ENCODE data around the gene ZNF835.
"Not testable (repeated sequence)": the region's sequence is repeated elsewhere in the genome, so short reads cannot be mapped to it uniquely, and the experiment has no call there.

The ZNF835 gene

GRCh38 chr19:56671613-56671994 is at the start of gene ZNF835:
Gene ZNF835 (minus strand): TSS chr19:56671757. CDS start chr19:56665198, 6,559 bp downstream.
- peak; percentile 51 for DNase-seq (ENCODE audit: low read depth, low spot score)

- DNase-seq (ENCODE audit: low read depth, low spot score) = no peak
Observed at GRCh38 chr19:56720281-56720680, 48.7 kb upstream of the ZNF835 start.

GRCh38 chr19:56718231-56718630 is 46.7 kb upstream of the ZNF835 start:
- no peak for DNase-seq (ENCODE audit: low read depth, low spot score)

GRCh38 chr19:56712611-56713276 is 41.2 kb upstream of the ZNF835 start:
- DNase-seq (ENCODE audit: low read depth, low spot score) = no peak

- DNase-seq (ENCODE audit: low read depth, low spot score) = no peak
Observed at GRCh38 chr19:56710437-56710836, 38.9 kb upstream of the ZNF835 start.

- DNase-seq (ENCODE audit: low read depth, low spot score) = no peak
Observed at GRCh38 chr19:56707821-56708220, 36.3 kb upstream of the ZNF835 start.

GRCh38 chr19:56705939-56706338 is 34.4 kb upstream of the ZNF835 start:
- DNase-seq (ENCODE audit: low read depth, low spot score) = no peak

- no peak for DNase-seq (ENCODE audit: low read depth, low spot score)
Observed at GRCh38 chr19:56701895-56702294, 30.3 kb upstream of the ZNF835 start.

GRCh38 chr19:56699552-56699951 is 28.0 kb upstream of the ZNF835 start:
- no peak for DNase-seq (ENCODE audit: low read depth, low spot score)

- no peak for DNase-seq (ENCODE audit: low read depth, low spot score)
Observed at GRCh38 chr19:56692206-56692895, 20.8 kb upstream of the ZNF835 start.

- DNase-seq (ENCODE audit: low read depth, low spot score) = no peak
Observed at GRCh38 chr19:56690670-56691069, 19.1 kb upstream of the ZNF835 start.

GRCh38 chr19:56689198-56689597 is 17.6 kb upstream of the ZNF835 start:
- DNase-seq (ENCODE audit: low read depth, low spot score) = no peak

GRCh38 chr19:56687031-56687430 is 15.5 kb upstream of the ZNF835 start:
- DNase-seq (ENCODE audit: low read depth, low spot score) = no peak

GRCh38 chr19:56683116-56683515 is 11.6 kb upstream of the ZNF835 start:
- no peak for DNase-seq (ENCODE audit: low read depth, low spot score)

- DNase-seq (ENCODE audit: low read depth, low spot score) = no peak
Observed at GRCh38 chr19:56681702-56682101, 10.1 kb upstream of the ZNF835 start.

- no peak for DNase-seq (ENCODE audit: low read depth, low spot score)
Observed at GRCh38 chr19:56678205-56678604, 6.6 kb upstream of the ZNF835 start.

- not testable (repeated sequence) for DNase-seq (ENCODE audit: low read depth, low spot score)
Observed at GRCh38 chr19:56672610-56673009, 1.1 kb upstream of the ZNF835 start.

- DNase-seq (ENCODE audit: low read depth, low spot score) = no peak
Observed at GRCh38 chr19:56670961-56671612, 470 bp downstream of the ZNF835 start.

GRCh38 chr19:56670401-56670960 is 1.1 kb downstream of the ZNF835 start:
- no peak for DNase-seq (ENCODE audit: low read depth, low spot score)

- no peak for DNase-seq (ENCODE audit: low read depth, low spot score)
Observed at GRCh38 chr19:56668676-56669075, 2.9 kb downstream of the ZNF835 start.

GRCh38 chr19:56667311-56667870 is 4.2 kb downstream of the ZNF835 start:
- no peak for DNase-seq (ENCODE audit: low read depth, low spot score)

GRCh38 chr19:56664511-56664910 is 7.0 kb downstream of the ZNF835 start:
- DNase-seq (ENCODE audit: low read depth, low spot score) = no peak

Data from activated naive CD8-positive, alpha-beta T cell treated with anti-CD3 and anti-CD28 coated beads, Interleukin-2, amount 50 U/mL, for 16 hours (primary cell).